GM18867 (cell line): ENCODE data around the gene CYTIP.
"Not testable (repeated sequence)": the region's sequence is repeated elsewhere in the genome, so short reads cannot be mapped to it uniquely, and the experiment has no call there.

Experiments
- ATAC-seq: cut with Tn5 transposase; IDR thresholded peaks from one replicate; pipeline ENCODE4 v1.9.1; 2021; ENCODE audit warnings: mild to moderate bottlenecking, moderate library complexity; ENCODE audit not compliant: unreplicated experiment

Gene CYTIP

DNA sequence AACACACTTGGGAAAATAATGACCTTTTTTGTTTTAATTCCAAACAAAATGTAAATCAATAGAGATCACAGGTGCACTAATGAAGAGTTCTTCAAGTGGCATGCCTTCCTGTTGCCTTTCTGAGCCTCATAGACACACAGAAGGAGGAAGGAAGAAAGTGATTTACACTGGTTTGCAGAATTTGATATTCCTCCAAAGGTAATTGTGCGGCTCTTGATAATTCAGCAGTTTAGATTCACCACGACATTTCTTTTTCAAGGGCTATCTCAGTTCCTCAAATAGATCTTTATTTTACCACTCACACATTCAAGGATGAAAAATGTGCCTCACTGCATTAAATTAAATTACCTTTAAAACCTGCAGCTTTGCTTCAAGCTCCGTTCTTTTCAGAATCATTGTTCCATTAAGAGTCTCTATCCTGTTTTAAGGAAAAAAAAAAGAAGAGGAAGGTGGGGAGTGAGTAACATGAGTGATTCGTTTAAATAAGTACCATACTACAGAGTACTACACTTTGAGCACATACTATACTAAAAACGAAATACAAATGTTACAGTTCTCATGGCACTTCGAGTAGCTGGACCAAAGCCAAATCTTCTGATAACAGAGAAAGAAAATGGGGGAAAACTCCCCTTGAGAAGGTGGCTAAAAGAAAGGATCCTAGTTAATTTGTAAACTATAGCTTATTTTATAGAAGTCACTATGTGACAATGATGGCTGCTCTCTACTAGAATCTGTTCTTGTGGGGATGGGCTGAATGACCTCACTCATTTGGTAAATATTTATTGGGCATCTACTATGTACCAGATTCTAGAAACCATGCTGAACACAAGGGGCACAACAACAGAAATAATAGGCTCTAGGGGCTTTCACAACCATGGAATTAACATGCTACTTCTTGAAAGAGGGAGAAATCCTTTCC is 16.6 kb downstream of the CYTIP start:
- no peak for ATAC-seq

DNA sequence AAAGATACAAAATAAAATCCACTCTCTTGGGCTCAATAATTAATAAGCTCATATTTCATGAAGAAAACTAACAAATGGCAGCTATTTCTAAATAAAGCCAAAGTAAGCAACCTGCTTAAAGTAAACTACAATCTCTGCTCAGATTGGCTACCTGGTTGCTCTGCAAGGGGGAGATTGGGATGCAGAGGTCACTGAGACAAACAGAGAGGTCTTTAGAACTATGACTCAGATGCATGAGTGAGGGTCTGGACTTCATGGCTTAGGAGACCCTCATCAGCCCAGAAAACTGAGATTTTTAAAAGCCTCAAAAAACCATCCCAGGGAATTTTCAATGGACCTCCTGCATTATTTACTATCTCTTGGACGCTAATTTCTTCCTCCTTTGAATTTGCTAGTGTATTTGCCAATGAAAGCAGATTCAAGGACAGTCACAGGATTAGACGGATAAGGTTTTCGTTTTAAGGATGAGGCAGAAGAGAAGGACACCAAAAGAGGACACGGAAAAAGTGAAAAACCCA is 17.4 kb downstream of the CYTIP start:
- ATAC-seq = no peak

- ATAC-seq = no peak
Observed at GRCh38 chr2:157424374-157424773, 19.5 kb downstream of the CYTIP start.

GRCh38 chr2:157421964-157422363 is 21.9 kb downstream of the CYTIP start:
- no peak for ATAC-seq

GRCh38 chr2:157421331-157421944 is 22.5 kb downstream of the CYTIP start:
- no peak for ATAC-seq

- peak; percentile 41 for ATAC-seq
Observed at GRCh38 chr2:157420771-157421323, 23.0 kb downstream of the CYTIP start.

GRCh38 chr2:157419031-157419575 is 24.8 kb downstream of the CYTIP start:
- ATAC-seq = no peak

GRCh38 chr2:157418239-157418641 is 25.6 kb downstream of the CYTIP start:
- no peak for ATAC-seq

GRCh38 chr2:157415591-157416101 is 28.2 kb downstream of the CYTIP start:
- no peak for ATAC-seq

GRCh38 chr2:157414050-157414449 is 29.8 kb downstream of the CYTIP start:
- peak; percentile 27 for ATAC-seq

DNA sequence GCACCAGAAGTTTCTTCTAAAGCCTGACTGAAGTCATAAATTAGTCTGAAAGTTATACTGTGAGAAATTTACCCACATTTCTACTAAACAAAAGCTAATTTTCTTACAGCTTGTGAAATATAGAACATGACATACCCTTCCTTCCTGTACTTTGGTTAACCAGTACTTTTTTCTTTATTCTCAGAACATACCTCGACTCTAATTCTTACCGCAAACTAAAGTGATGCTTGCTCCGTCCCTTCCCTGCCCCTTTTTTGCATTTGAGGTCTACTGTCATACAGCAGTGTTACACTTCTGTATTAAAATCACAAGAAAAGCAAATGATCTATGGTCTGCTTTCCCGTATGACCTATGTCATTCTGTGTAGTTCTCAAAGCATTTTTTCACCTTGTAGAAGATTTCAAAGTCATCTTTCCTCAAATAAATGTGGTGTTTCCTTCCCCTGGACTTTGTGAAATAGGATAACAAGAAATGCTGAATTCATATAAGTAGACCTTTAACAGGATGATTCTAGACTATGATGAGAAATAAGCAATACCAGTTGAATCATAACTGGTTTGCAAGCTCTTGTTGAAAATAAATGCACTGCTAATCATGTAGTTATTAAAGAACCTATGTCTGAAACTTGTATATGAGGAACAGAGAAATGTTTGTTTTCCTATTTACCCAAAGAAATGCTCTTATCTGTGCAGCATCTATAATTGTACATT is 30.4 kb downstream of the CYTIP start:
- ATAC-seq = peak; percentile 82

GRCh38 chr2:157411624-157412336 is 32.1 kb downstream of the CYTIP start:
- ATAC-seq = no peak

GRCh38 chr2:157405398-157405797 is 38.5 kb downstream of the CYTIP start:
- ATAC-seq = not testable (repeated sequence)

DNA sequence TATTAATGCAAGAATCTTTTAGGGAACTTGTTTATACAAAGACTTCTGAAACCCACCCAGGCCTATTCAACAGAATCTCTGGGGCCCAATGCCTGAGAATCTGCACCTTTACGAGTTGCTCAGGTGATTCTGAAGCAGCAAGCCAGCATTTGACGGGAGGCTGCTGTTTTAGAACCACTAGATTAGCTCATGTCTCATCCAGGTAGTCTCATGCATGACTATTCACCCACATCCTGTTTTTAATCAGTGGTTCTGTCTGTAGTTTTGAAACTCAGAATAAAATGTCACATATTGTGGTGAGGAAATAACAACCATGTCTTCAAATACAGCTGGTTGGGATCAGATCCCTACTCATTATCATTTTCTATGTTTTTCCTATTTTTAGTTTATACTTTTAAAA is 39.5 kb downstream of the CYTIP start:
- peak; percentile 92 for ATAC-seq

GRCh38 chr2:157402801-157403485 is 40.9 kb downstream of the CYTIP start:
- not testable (repeated sequence) for ATAC-seq

DNA sequence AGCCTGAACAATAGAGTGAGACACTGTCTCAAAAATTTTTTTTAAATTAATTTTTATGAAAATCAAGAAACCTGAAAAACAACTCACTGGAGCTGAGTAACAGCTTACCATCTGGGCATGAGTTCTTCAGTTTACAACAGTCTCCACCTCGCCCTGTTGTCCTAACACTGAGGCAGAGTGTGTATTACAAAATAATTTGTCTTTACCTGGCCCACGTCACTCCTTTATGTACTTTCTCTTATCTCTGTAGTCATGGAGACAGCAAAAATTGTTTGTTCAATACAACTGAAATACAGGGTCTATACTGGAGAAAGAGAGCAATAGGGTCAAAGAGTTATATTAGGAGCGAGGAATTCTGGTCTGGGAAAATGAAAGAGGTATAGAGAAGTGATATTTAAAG is 48.1 kb downstream of the CYTIP start:
- ATAC-seq = no peak

DNA sequence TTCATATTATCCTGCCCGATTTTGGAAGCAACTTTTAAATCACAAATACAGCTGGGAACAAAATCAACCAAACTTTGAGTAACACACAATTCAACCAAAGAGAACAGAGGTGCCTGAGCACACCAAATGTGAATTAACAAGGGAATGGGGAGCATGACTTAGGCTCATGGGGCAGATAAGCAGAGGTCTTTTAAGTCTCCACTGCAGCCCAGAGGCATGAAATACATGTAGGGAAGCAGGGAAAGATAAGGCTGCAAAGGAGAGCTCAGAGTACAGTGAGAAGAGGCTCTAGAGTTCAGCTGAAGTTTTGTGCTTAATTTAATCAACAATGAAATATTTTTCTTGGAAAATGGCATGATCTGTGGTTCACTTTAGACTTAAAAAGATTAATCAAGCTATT is 49.0 kb downstream of the CYTIP start:
- ATAC-seq = no peak

DNA sequence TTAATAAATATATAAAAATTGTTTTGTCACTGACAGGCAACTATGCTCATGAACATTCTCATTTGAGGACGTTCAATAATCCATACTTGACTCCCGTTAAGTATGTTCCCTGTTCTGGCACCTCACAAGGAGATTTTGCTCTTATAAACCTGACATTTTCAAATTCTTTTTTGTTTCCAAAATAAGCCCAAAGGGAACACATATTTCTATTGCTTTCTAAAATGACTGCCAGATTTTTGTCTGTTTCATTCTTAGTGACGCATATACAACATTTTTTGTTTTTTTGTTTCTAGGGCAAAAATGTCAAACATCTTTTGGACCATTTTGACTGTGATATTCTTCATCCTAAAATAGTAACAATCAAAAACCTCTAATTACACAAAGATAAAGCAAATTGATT is 50.5 kb downstream of the CYTIP start:
- ATAC-seq = no peak

- ATAC-seq = no peak
Observed at GRCh38 chr2:157388827-157389226, 55.1 kb downstream of the CYTIP start.
